ENCODE measurements around the gene LCE3D. TPM values are rescaled to one million over a fixed set of nuclear protein-coding genes. Genes with fewer than 3 reads are reported as not detected.
A peak's percentile ranks its signal among the peaks of the same experiment; 100 is the strongest.

LCE3D gene
- total and polyA plus RNA-seq, 9 donors, result not detected

DNA sequence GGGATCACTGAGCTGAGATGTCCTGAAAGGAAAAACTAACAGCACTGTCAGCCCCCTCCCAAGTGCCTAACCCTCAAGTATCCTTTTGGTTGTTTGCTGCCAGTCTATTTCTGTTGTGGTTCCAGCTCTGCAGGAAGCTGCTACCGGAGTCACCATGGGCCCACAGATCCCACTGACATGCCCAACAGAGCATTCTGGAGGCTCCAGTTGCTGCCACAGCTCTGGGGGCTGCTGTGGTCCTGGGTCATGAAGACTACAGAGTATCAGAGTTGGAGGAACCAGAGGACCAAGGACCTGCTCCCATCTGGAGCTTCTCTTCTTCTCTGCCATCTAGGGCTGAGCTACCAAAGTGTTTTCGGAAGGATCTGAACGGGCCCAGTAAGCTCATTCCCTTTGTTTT lies 41.7 kb upstream of the LCE3D start:
- intact Hi-C loops (cut with DNase I), result no loop called here
- no peak overlapping the region for H3K4me3 ChIP-seq
- TF ChIP-seq, protein P1, sequence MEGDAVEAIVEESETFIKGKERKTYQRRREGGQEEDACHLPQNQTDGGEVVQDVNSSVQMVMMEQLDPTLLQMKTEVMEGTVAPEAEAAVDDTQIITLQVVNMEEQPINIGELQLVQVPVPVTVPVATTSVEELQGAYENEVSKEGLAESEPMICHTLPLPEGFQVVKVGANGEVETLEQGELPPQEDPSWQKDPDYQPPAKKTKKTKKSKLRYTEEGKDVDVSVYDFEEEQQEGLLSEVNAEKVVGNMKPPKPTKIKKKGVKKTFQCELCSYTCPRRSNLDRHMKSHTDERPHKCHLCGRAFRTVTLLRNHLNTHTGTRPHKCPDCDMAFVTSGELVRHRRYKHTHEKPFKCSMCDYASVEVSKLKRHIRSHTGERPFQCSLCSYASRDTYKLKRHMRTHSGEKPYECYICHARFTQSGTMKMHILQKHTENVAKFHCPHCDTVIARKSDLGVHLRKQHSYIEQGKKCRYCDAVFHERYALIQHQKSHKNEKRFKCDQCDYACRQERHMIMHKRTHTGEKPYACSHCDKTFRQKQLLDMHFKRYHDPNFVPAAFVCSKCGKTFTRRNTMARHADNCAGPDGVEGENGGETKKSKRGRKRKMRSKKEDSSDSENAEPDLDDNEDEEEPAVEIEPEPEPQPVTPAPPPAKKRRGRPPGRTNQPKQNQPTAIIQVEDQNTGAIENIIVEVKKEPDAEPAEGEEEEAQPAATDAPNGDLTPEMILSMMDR (IDR thresholded peaks at IDR 0.05), result no peak
- no peak for TF ChIP-seq POLR2A (IDR thresholded peaks at IDR 0.05)
- H3K27ac ChIP-seq, result peak overlapping the region in 1 of 2 donors; percentile 61
- no peak for DNase-seq
- H3K4me1 ChIP-seq (ENCODE audit: insufficient read depth), result peaks cover 12% of the 10 kb centered on the region
- no peaks in the 10 kb centered on the region for H3K27me3 ChIP-seq
- H3K36me3 ChIP-seq, result no peaks in the 10 kb centered on the region
- H3K9me3 ChIP-seq, result no peaks in the 10 kb centered on the region
- 33 to 76% (median 55%) methylated on average over 3 of the region's 3 CpGs for WGBS, 3 donors

DNA sequence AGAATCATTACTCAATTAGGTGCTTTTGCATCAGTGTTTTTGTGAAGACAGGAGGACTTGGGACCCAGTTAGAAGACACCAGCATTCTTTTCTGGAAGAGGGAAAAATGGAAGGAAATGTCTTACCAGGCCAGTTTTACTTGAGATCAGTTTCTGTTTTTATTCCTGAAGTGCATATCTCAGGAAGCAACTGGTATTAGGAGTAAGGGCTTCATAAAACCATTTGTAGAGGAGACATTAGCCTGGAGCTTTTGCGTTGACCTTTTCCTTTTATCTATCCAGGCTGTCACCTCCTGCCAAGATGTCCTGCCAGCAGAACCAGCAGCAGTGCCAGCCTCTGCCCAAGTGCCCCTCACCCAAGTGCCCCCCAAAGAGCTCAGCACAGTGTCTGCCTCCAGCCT lies 33.2 kb upstream of the LCE3D start, which contains the start of gene LCE3B:
Gene LCE3B (plus strand): TSS at position 301 of the 400 bp plus-strand sequence. CDS start 0 bp downstream, at position 301.
- H3K4me1 ChIP-seq (ENCODE audit: insufficient read depth), result no peaks in the 10 kb centered on the region
- TF ChIP-seq, protein P1 (IDR thresholded peaks at IDR 0.05), result no peak
- no peak for TF ChIP-seq POLR2A (IDR thresholded peaks at IDR 0.05)
- TF ChIP-seq EP300 (IDR thresholded peaks at IDR 0.05), result no peak
- no peaks in the 10 kb centered on the region for H3K9me3 ChIP-seq
- no peaks in the 10 kb centered on the region for H3K36me3 ChIP-seq
- intact Hi-C loops (cut with DNase I), result no loop called here
- no peaks in the 10 kb centered on the region for H3K27me3 ChIP-seq
- WGBS, 3 donors, result 82% methylated on average over 1 of the region's 1 CpG; no CpG with 5 or more reads in 2 of the 3 donors
- DNase-seq, result no peak
- H3K27ac ChIP-seq, result no peak within 1 kb of the TSS
- H3K4me3 ChIP-seq, result no peak within 1 kb of the TSS

DNA sequence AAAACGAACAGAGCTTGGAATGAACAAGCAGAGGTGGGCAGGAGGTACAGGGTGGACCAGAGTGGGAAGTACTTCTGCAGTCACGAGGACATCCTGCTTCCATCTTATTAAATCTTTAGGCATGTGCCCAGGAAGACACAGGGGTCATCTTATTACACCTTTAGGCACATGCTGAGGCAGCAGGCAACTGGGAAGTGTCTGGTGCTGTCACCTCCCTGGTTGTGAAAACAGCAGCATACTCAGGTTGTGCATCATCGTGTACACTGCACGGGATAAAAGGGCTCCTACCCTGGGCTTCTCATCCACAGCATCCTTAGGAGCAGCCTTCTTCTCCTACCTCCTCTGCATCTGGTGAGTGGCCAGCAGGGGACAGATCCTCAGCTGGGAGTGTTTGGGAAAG lies 19.6 kb upstream of the LCE3D start, which contains the start of gene LCE3C:
Gene LCE3C (plus strand): TSS at position 301 of the 400 bp plus-strand sequence. CDS start 498 bp downstream, outside the sequence.
- H3K27me3 ChIP-seq, result no peaks in the 10 kb centered on the region
- 69% methylated on average over 4 of the region's 4 CpGs; no CpG with 5 or more reads in 2 of the 3 donors for WGBS, 3 donors
- intact Hi-C loops (cut with DNase I), result no loop called here
- no peaks in the 10 kb centered on the region for H3K9me3 ChIP-seq
- H3K36me3 ChIP-seq, result no peaks in the 10 kb centered on the region
- no peak within 1 kb of the TSS for H3K4me3 ChIP-seq
- H3K27ac ChIP-seq, result no peak within 1 kb of the TSS
- no peak for DNase-seq
- TF ChIP-seq, protein P1 (IDR thresholded peaks at IDR 0.05), result no peak
- TF ChIP-seq EP300 (IDR thresholded peaks at IDR 0.05) (no peak), POLR2A (IDR thresholded peaks at IDR 0.05) (no peak)
- no peaks in the 10 kb centered on the region for H3K4me1 ChIP-seq (ENCODE audit: insufficient read depth)

DNA sequence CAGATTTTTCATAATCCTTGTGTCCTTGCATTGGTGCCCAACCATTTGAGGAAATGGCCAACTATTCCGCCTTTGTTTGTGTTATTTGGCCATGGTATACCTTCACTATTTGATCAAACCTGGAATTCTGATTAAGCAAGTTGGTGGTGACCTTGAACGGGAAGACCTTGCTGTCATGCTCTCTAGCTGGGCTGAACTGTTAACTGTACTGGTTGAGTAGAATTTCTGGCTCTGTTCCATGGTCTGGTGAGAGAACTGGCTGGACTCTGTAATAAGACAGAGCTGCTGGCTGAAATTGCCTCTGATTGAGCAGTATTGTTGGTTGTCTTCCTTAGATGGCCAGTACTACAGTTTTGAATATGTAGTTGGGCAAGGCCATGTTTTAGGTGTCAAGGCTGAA lies 16.7 kb upstream of the LCE3D start:
- intact Hi-C loops (cut with DNase I), result no loop called here
- Histone ChIP-seq H3K4me1 (ENCODE audit: insufficient read depth) (no peaks in the 10 kb centered on the region), H3K27ac (no peak overlapping the region), H3K4me3 (no peak overlapping the region), H3K9me3 (no peaks in the 10 kb centered on the region), H3K36me3 (no peaks in the 10 kb centered on the region), H3K27me3 (no peaks in the 10 kb centered on the region)
- TF ChIP-seq, protein P1 (IDR thresholded peaks at IDR 0.05), result no peak
- TF ChIP-seq EP300 (IDR thresholded peaks at IDR 0.05) (no peak), POLR2A (IDR thresholded peaks at IDR 0.05) (no peak)
- WGBS, 3 donors, result 62% methylated on average over 2 of the region's 2 CpGs; no CpG with 5 or more reads in 2 of the 3 donors
- no peak for DNase-seq

Measured in ovary (tissue), 9 donors.